ENCODE measurements around the gene USP25. TPM values are rescaled to one million over a fixed set of nuclear protein-coding genes. Genes with fewer than 3 reads are reported as not detected.

USP25 gene
- total RNA-seq, 1 donor from 2014 or later: 53.2 TPM

GRCh38 chr21:15793109-15793508 lies 63.3 kb downstream of the USP25 start:
- Histone ChIP-seq H3K9me3 (replicated peaks) (no peaks in the 10 kb centered on the region), H3K4me3 (no peak overlapping the region), H3K36me3 (no peaks in the 10 kb centered on the region), H3K27me3 (ENCODE audit: low read depth) (no peaks in the 10 kb centered on the region), H3K4me1 (peaks cover 10% of the 10 kb centered on the region), H3K27ac (replicated peaks) (no peak overlapping the region)
- TF ChIP-seq CTCF (IDR thresholded peaks at IDR 0.05; ENCODE audit: borderline replicate concordance): no peak
- intact Hi-C loops (cut with micrococcal nuclease): no loop called here
- DNase-seq: no peak

- no peak overlapping the region for H3K4me3 ChIP-seq
- H3K27ac ChIP-seq (replicated peaks): no peak overlapping the region
- no peaks in the 10 kb centered on the region for H3K36me3 ChIP-seq
- DNase-seq: no peak
- intact Hi-C loops (cut with micrococcal nuclease): no loop called here
- no peaks in the 10 kb centered on the region for H3K27me3 ChIP-seq (ENCODE audit: low read depth)
- H3K4me1 ChIP-seq: peaks cover 10% of the 10 kb centered on the region
- H3K9me3 ChIP-seq (replicated peaks): no peaks in the 10 kb centered on the region
- TF ChIP-seq CTCF (IDR thresholded peaks at IDR 0.05; ENCODE audit: borderline replicate concordance): no peak
Observed at GRCh38 chr21:15793550-15794235, 63.9 kb downstream of the USP25 start.

GRCh38 chr21:15794277-15794912 lies 64.6 kb downstream of the USP25 start:
- Histone ChIP-seq H3K36me3 (no peaks in the 10 kb centered on the region), H3K4me3 (no peak overlapping the region), H3K9me3 (replicated peaks) (no peaks in the 10 kb centered on the region), H3K27ac (replicated peaks) (no peak overlapping the region), H3K27me3 (ENCODE audit: low read depth) (no peaks in the 10 kb centered on the region), H3K4me1 (peaks cover 10% of the 10 kb centered on the region)
- intact Hi-C loops (cut with micrococcal nuclease): no loop called here
- TF ChIP-seq CTCF (IDR thresholded peaks at IDR 0.05; ENCODE audit: borderline replicate concordance): no peak
- no peak for DNase-seq

- Histone ChIP-seq H3K9me3 (replicated peaks) (no peaks in the 10 kb centered on the region), H3K4me3 (no peak overlapping the region), H3K27ac (replicated peaks) (no peak overlapping the region), H3K4me1 (peaks cover 10% of the 10 kb centered on the region), H3K36me3 (no peaks in the 10 kb centered on the region), H3K27me3 (ENCODE audit: low read depth) (no peaks in the 10 kb centered on the region)
- no peak for TF ChIP-seq CTCF (IDR thresholded peaks at IDR 0.05; ENCODE audit: borderline replicate concordance)
- intact Hi-C loops (cut with micrococcal nuclease): no loop called here
- DNase-seq: no peak
Observed at GRCh38 chr21:15795533-15795932, 65.8 kb downstream of the USP25 start.

GRCh38 chr21:15797577-15798363 lies 68.0 kb downstream of the USP25 start:
- H3K4me3 ChIP-seq: no peak overlapping the region
- no peak for TF ChIP-seq CTCF (IDR thresholded peaks at IDR 0.05; ENCODE audit: borderline replicate concordance)
- peaks cover 10% of the 10 kb centered on the region for H3K4me1 ChIP-seq
- H3K9me3 ChIP-seq (replicated peaks): no peaks in the 10 kb centered on the region
- no peak for DNase-seq
- no peak overlapping the region for H3K27ac ChIP-seq (replicated peaks)
- no peaks in the 10 kb centered on the region for H3K27me3 ChIP-seq (ENCODE audit: low read depth)
- H3K36me3 ChIP-seq: no peaks in the 10 kb centered on the region
- intact Hi-C loops (cut with micrococcal nuclease): no loop called here

Measured in left ventricle myocardium inferior (tissue), 1 donor.